ENCODE results near the gene RAD51. TPM values are rescaled to one million over a fixed set of nuclear protein-coding genes. Genes with fewer than 3 reads are reported as not detected.

RAD51 gene
- total RNA-seq, 1 donor from 2014 or later, result 0.82 TPM

- no peak for DNase-seq (ENCODE audit: low spot score in 2 of 2)
- FAIRE-seq, result no peak
Observed at GRCh38 chr15:40756938-40757337, 62.0 kb downstream of the RAD51 start.

GRCh38 chr15:40759961-40760360 is 65.0 kb downstream of the RAD51 start:
- DNase-seq (ENCODE audit: low spot score in 2 of 2) (no peak), FAIRE-seq (no peak)

GRCh38 chr15:40762919-40763800 is 68.2 kb downstream of the RAD51 start:
- FAIRE-seq (no peak), DNase-seq (ENCODE audit: low spot score in 2 of 2) (peak in 1 of 2 donors; percentile 70)

- DNase-seq (ENCODE audit: low spot score in 2 of 2), result peak; percentile 69 to 80
- no peak for FAIRE-seq
Observed at GRCh38 chr15:40763801-40764628, 69.0 kb downstream of the RAD51 start, which contains the start of gene GCHFR. GCHFR (plus strand) TSS chr15:40764068; CDS start chr15:40764181, 113 bp downstream.

- no peak for FAIRE-seq
- no peak for DNase-seq (ENCODE audit: low spot score in 2 of 2)
Observed at GRCh38 chr15:40764629-40765103, 69.7 kb downstream of the RAD51 start.

GRCh38 chr15:40766194-40766815 is 71.3 kb downstream of the RAD51 start:
- FAIRE-seq, result no peak
- DNase-seq (ENCODE audit: low spot score in 2 of 2), result no peak

- FAIRE-seq (no peak), DNase-seq (ENCODE audit: low spot score in 2 of 2) (no peak)
Observed at GRCh38 chr15:40766906-40767837, 72.2 kb downstream of the RAD51 start.

GRCh38 chr15:40767838-40768500 is 73.0 kb downstream of the RAD51 start:
- DNase-seq (ENCODE audit: low spot score in 2 of 2), result no peak

GRCh38 chr15:40768521-40769273 is 73.7 kb downstream of the RAD51 start:
- no peak for FAIRE-seq

More at GRCh38 chr15:40767838-40768500, 73.0 kb downstream of the RAD51 start:
- no peak for FAIRE-seq

GRCh38 chr15:40769274-40770146 is 74.5 kb downstream of the RAD51 start, which contains the start of gene C15orf62:
C15orf62 (plus strand) TSS chr15:40769980; CDS start chr15:40770496, 516 bp downstream.
- DNase-seq (ENCODE audit: low spot score in 2 of 2) (no peak), FAIRE-seq (no peak)

More at GRCh38 chr15:40768521-40769273, 73.7 kb downstream of the RAD51 start:
- DNase-seq (ENCODE audit: low spot score in 2 of 2), result no peak

- DNase-seq (ENCODE audit: low spot score in 2 of 2), result no peak
Observed at GRCh38 chr15:40770147-40770721, 75.3 kb downstream of the RAD51 start.

GRCh38 chr15:40771242-40771641 is 76.3 kb downstream of the RAD51 start:
- FAIRE-seq, result no peak
- DNase-seq (ENCODE audit: low spot score in 2 of 2), result no peak

More at GRCh38 chr15:40770147-40770721, 75.3 kb downstream of the RAD51 start:
- no peak for FAIRE-seq

- FAIRE-seq (no peak), DNase-seq (ENCODE audit: low spot score in 2 of 2) (no peak)
Observed at GRCh38 chr15:40772014-40772413, 77.0 kb downstream of the RAD51 start.

- FAIRE-seq, result no peak
- DNase-seq (ENCODE audit: low spot score in 2 of 2), result no peak
Observed at GRCh38 chr15:40773496-40773895, 78.5 kb downstream of the RAD51 start.

- DNase-seq (ENCODE audit: low spot score in 2 of 2) (no peak), FAIRE-seq (no peak)
Observed at GRCh38 chr15:40773902-40774301, 78.9 kb downstream of the RAD51 start.

- FAIRE-seq, result no peak
- DNase-seq (ENCODE audit: low spot score in 2 of 2), result no peak
Observed at GRCh38 chr15:40775007-40775406, 80.0 kb downstream of the RAD51 start.

All from frontal cortex (tissue), 4 donors.